ENCODE measurements around the gene KRTAP12-2. TPM values are rescaled to one million over a fixed set of nuclear protein-coding genes. Genes with fewer than 3 reads are reported as not detected.
A peak's percentile ranks its signal among the peaks of the same experiment; 100 is the strongest.

KRTAP12-2 gene
- total RNA-seq, 3 donors from 2014 or later: not detected

GRCh38 chr21:44704636-44705001 lies 37.9 kb upstream of the KRTAP12-2 start:
- Histone ChIP-seq H3K4me3 (no peak overlapping the region), H3K9me3 (peaks cover 0 to 5% of the 10 kb centered on the region in 2 donors), H3K27ac (no peak overlapping the region), H3K4me1 (peaks cover 0 to 4% of the 10 kb centered on the region in 2 donors), H3K27me3 (peaks cover 0 to 89% of the 10 kb centered on the region in 2 donors), H3K36me3 (no peaks in the 10 kb centered on the region)
- no peak for DNase-seq (ENCODE audit: low spot score in 2 of 2)
- intact Hi-C loops (cut with DNase I; ENCODE audit: low total_unique reads): no loop called here
- TF ChIP-seq CTCF (IDR thresholded peaks at IDR 0.05) (no peak), POLR2A (IDR thresholded peaks at IDR 0.05) (no peak), POLR2AphosphoS5 (IDR thresholded peaks at IDR 0.05) (no peak)

GRCh38 chr21:44703731-44704635 lies 37.3 kb upstream of the KRTAP12-2 start:
- Histone ChIP-seq H3K4me3 (no peak overlapping the region), H3K27ac (no peak overlapping the region), H3K9me3 (peaks cover 0 to 5% of the 10 kb centered on the region in 2 donors), H3K36me3 (no peaks in the 10 kb centered on the region), H3K4me1 (no peaks in the 10 kb centered on the region), H3K27me3 (peaks cover 0 to 86% of the 10 kb centered on the region in 2 donors)
- peak in 1 of 2 donors; percentile 3 for DNase-seq (ENCODE audit: low spot score in 2 of 2)
- intact Hi-C loops (cut with DNase I; ENCODE audit: low total_unique reads): no loop called here
- TF ChIP-seq POLR2A (IDR thresholded peaks at IDR 0.05): no peak
- TF ChIP-seq CTCF (IDR thresholded peaks at IDR 0.05): no peak
- TF ChIP-seq POLR2AphosphoS5 (IDR thresholded peaks at IDR 0.05): no peak

- intact Hi-C loops (cut with DNase I; ENCODE audit: low total_unique reads): no loop called here
- H3K27me3 ChIP-seq: peaks cover 2 to 86% of the 10 kb centered on the region in 2 donors
- TF ChIP-seq POLR2AphosphoS5 (IDR thresholded peaks at IDR 0.05) (no peak), POLR2A (IDR thresholded peaks at IDR 0.05) (no peak), CTCF (IDR thresholded peaks at IDR 0.05) (no peak)
These were observed 36.4 kb upstream of the KRTAP12-2 start for GRCh38 chr21:44702973-44703730.

GRCh38 chr21:44702111-44702972 lies 35.6 kb upstream of the KRTAP12-2 start:
- intact Hi-C loops (cut with DNase I; ENCODE audit: low total_unique reads): no loop called here
- Histone ChIP-seq H3K9me3 (peaks cover 0 to 5% of the 10 kb centered on the region in 2 donors), H3K4me1 (no peaks in the 10 kb centered on the region), H3K27me3 (peaks cover 2 to 86% of the 10 kb centered on the region in 2 donors), H3K4me3 (no peak overlapping the region), H3K36me3 (no peaks in the 10 kb centered on the region), H3K27ac (no peak overlapping the region)
- TF ChIP-seq POLR2A (IDR thresholded peaks at IDR 0.05) (no peak), CTCF (IDR thresholded peaks at IDR 0.05) (no peak), POLR2AphosphoS5 (IDR thresholded peaks at IDR 0.05) (no peak)
- DNase-seq (ENCODE audit: low spot score in 2 of 2): peak in 1 of 2 donors; percentile 2

More at GRCh38 chr21:44702973-44703730, 36.4 kb upstream of the KRTAP12-2 start:
- Histone ChIP-seq H3K27ac (no peak overlapping the region), H3K4me1 (no peaks in the 10 kb centered on the region), H3K36me3 (no peaks in the 10 kb centered on the region), H3K9me3 (peaks cover 0 to 5% of the 10 kb centered on the region in 2 donors), H3K4me3 (no peak overlapping the region)
- no peak for DNase-seq (ENCODE audit: low spot score in 2 of 2)
